Immature natural killer cell (primary cell): Measurements from ENCODE around the gene MPC1. TPM values are rescaled to one million over a fixed set of nuclear protein-coding genes. Genes with fewer than 3 reads are reported as not detected.
A peak's percentile ranks its signal among the peaks of the same experiment; 100 is the strongest.
"Not testable (repeated sequence)": the region's sequence is repeated elsewhere in the genome, so short reads cannot be mapped to it uniquely, and the experiment has no call there.

ENCODE experiments used
- DNase-seq, 3 donors: peaks; one replicate each; pipeline ENCODE4 v3.0.0; 2022; ENCODE audit warnings: mixed read lengths in 1 of 3
- H3K27ac Mint-ChIP-seq, 6 donors: one replicate each; pipeline ENCODE4 v1.8.0; 2020; ENCODE audit warnings: mixed read lengths in 6 of 6, mild to moderate bottlenecking in 5 of 6, inconsistent platforms in 4 of 6, moderate library complexity in 3 of 6
- H3K27me3 Mint-ChIP-seq, 3 donors: one replicate each; pipeline ENCODE4 v1.8.0; 2020 to 2021; ENCODE audit warnings: low read depth in 3 of 3, mild to moderate bottlenecking in 3 of 3, mixed read lengths in 3 of 3, moderate library complexity in 3 of 3, inconsistent platforms in 1 of 3
- H3K36me3 Mint-ChIP-seq, 3 donors: one replicate each; pipeline ENCODE4 v1.8.0; 2020; ENCODE audit warnings: mixed read lengths in 3 of 3, inconsistent platforms in 2 of 3, mild to moderate bottlenecking in 2 of 3
- H3K4me1 Mint-ChIP-seq, 2 donors: one replicate each; pipeline ENCODE4 v1.8.0; 2020; ENCODE audit warnings: inconsistent platforms in 2 of 2, mild to moderate bottlenecking in 2 of 2, mixed read lengths in 2 of 2, moderate library complexity in 1 of 2
- H3K4me3 Mint-ChIP-seq, 5 donors: one replicate each; pipeline ENCODE4 v1.8.0; 2020; ENCODE audit warnings: mild to moderate bottlenecking in 5 of 5, mixed read lengths in 5 of 5, inconsistent platforms in 3 of 5, moderate library complexity in 3 of 5
- H3K9me3 Mint-ChIP-seq, 6 donors: one replicate each; pipeline ENCODE4 v1.8.0; 2020; ENCODE audit warnings: mild to moderate bottlenecking in 6 of 6, mixed read lengths in 6 of 6, inconsistent platforms in 4 of 6, moderate library complexity in 3 of 6
- polyA plus RNA-seq, 3 donors: library from polyadenylated mRNA; unstranded; fragments of 300-500 nt; fragmentation: Illumina TruSeq; gene quantifications; one replicate each; pipeline ENCODE4 v1.2.3, GENCODE V29; 2021

Gene MPC1
- polyA plus RNA-seq, 3 donors from 2014 or later = 68.7 to 107 (median 85.6) TPM

- H3K4me1 Mint-ChIP-seq = peaks cover 14 to 16% of the 10 kb centered on the region in 2 donors
- peak overlapping the region; percentile 83 to 94 (median 92) for H3K4me3 Mint-ChIP-seq
- peaks cover 2 to 15% (median 3%) of the 10 kb centered on the region in 3 donors for H3K27me3 Mint-ChIP-seq
- peak overlapping the region; percentile 68 to 93 (median 87) for H3K27ac Mint-ChIP-seq
- H3K36me3 Mint-ChIP-seq, H3K9me3 Mint-ChIP-seq: not testable (repeated sequence)
- peak in 1 of 3 donors; percentile 39 for DNase-seq
Observed at GRCh38 chr6:166383802-166384363, 1.1 kb upstream of the MPC1 start.

GRCh38 chr6:166382500-166382932 is 224 bp downstream of the MPC1 start:
- Mint-ChIP-seq H3K27ac (peak overlapping the region in 5 of 6 donors; percentile 43 to 93 (median 84)), H3K4me3 (peak overlapping the region; percentile 91 to 96 (median 93)), H3K36me3 (peaks cover 0 to 4% (median 0%) of the 10 kb centered on the region in 3 donors), H3K27me3 (peaks cover 2 to 15% (median 3%) of the 10 kb centered on the region in 3 donors), H3K4me1 (peaks cover 14 to 16% of the 10 kb centered on the region in 2 donors), H3K9me3 (no peaks in the 10 kb centered on the region)
- no peak for DNase-seq

- Mint-ChIP-seq H3K4me3 (peak overlapping the region; percentile 91 to 96 (median 93)), H3K36me3 (peaks cover 0 to 4% (median 0%) of the 10 kb centered on the region in 3 donors), H3K27me3 (peaks cover 2 to 15% (median 3%) of the 10 kb centered on the region in 3 donors), H3K9me3 (no peaks in the 10 kb centered on the region), H3K27ac (peak overlapping the region; percentile 76 to 93 (median 88)), H3K4me1 (peaks cover 14 to 16% of the 10 kb centered on the region in 2 donors)
- peak; percentile 54 to 63 (median 54) for DNase-seq
Observed at GRCh38 chr6:166381733-166382499, 824 bp downstream of the MPC1 start.

GRCh38 chr6:166381381-166381732 is 1.4 kb downstream of the MPC1 start:
- Mint-ChIP-seq H3K36me3 (peaks cover 0 to 4% (median 0%) of the 10 kb centered on the region in 3 donors), H3K27ac (peak overlapping the region; percentile 76 to 93 (median 88)), H3K27me3 (peaks cover 2 to 15% (median 3%) of the 10 kb centered on the region in 3 donors), H3K9me3 (no peaks in the 10 kb centered on the region), H3K4me1 (peaks cover 14 to 16% of the 10 kb centered on the region in 2 donors), H3K4me3 (peak overlapping the region; percentile 91 to 96 (median 93))
- DNase-seq = no peak

- peaks cover 2 to 15% (median 3%) of the 10 kb centered on the region in 3 donors for H3K27me3 Mint-ChIP-seq
- peaks cover 14 to 16% of the 10 kb centered on the region in 2 donors for H3K4me1 Mint-ChIP-seq
- DNase-seq = no peak
- H3K36me3 Mint-ChIP-seq = peaks cover 2 to 5% (median 4%) of the 10 kb centered on the region in 3 donors
- H3K27ac Mint-ChIP-seq = no peak overlapping the region
- H3K9me3 Mint-ChIP-seq = no peaks in the 10 kb centered on the region
- H3K4me3 Mint-ChIP-seq = no peak overlapping the region
Observed at GRCh38 chr6:166379800-166380199, 2.9 kb downstream of the MPC1 start.

- Mint-ChIP-seq H3K36me3 (peaks cover 7 to 8% (median 7%) of the 10 kb centered on the region in 3 donors), H3K4me1 (peaks cover 12 to 16% of the 10 kb centered on the region in 2 donors), H3K9me3 (no peaks in the 10 kb centered on the region), H3K27me3 (peaks cover 2 to 13% (median 3%) of the 10 kb centered on the region in 3 donors), H3K27ac (no peak overlapping the region), H3K4me3 (no peak overlapping the region)
- no peak for DNase-seq
Observed at GRCh38 chr6:166379103-166379586, 3.6 kb downstream of the MPC1 start.

- no peak overlapping the region for H3K27ac Mint-ChIP-seq
- peaks cover 6 to 11% of the 10 kb centered on the region in 2 donors for H3K4me1 Mint-ChIP-seq
- H3K27me3 Mint-ChIP-seq = peaks cover 0 to 7% (median 2%) of the 10 kb centered on the region in 3 donors
- no peaks in the 10 kb centered on the region for H3K9me3 Mint-ChIP-seq
- H3K4me3 Mint-ChIP-seq = no peak overlapping the region
- H3K36me3 Mint-ChIP-seq = peaks cover 7 to 12% (median 7%) of the 10 kb centered on the region in 3 donors
- DNase-seq = no peak
Observed at GRCh38 chr6:166377721-166378120, 5.0 kb downstream of the MPC1 start.

GRCh38 chr6:166375013-166375412 is 7.7 kb downstream of the MPC1 start:
- Mint-ChIP-seq H3K4me3 (no peak overlapping the region), H3K9me3 (no peaks in the 10 kb centered on the region), H3K27me3 (no peaks in the 10 kb centered on the region), H3K27ac (no peak overlapping the region), H3K4me1 (no peaks in the 10 kb centered on the region), H3K36me3 (peaks cover 7 to 12% (median 7%) of the 10 kb centered on the region in 3 donors)
- no peak for DNase-seq

- no peak overlapping the region for H3K4me3 Mint-ChIP-seq
- H3K9me3 Mint-ChIP-seq = no peaks in the 10 kb centered on the region
- no peaks in the 10 kb centered on the region for H3K27me3 Mint-ChIP-seq
- no peaks in the 10 kb centered on the region for H3K4me1 Mint-ChIP-seq
- H3K27ac Mint-ChIP-seq = no peak overlapping the region
- peaks cover 10 to 34% (median 17%) of the 10 kb centered on the region in 3 donors for H3K36me3 Mint-ChIP-seq
- no peak for DNase-seq
Observed at GRCh38 chr6:166370489-166370888, 12.3 kb downstream of the MPC1 start.

GRCh38 chr6:166369782-166370181 is 13.0 kb downstream of the MPC1 start:
- Mint-ChIP-seq H3K27ac (no peak overlapping the region), H3K36me3 (peaks cover 10 to 39% (median 16%) of the 10 kb centered on the region in 3 donors), H3K4me3 (no peak overlapping the region), H3K4me1 (no peaks in the 10 kb centered on the region), H3K27me3 (no peaks in the 10 kb centered on the region), H3K9me3 (no peaks in the 10 kb centered on the region)
- DNase-seq = no peak

GRCh38 chr6:166366921-166367320 is 15.8 kb downstream of the MPC1 start:
- no peak overlapping the region for H3K27ac Mint-ChIP-seq
- no peak overlapping the region for H3K4me3 Mint-ChIP-seq
- DNase-seq = no peak
- no peaks in the 10 kb centered on the region for H3K4me1 Mint-ChIP-seq
- H3K27me3 Mint-ChIP-seq = no peaks in the 10 kb centered on the region
- H3K9me3 Mint-ChIP-seq = no peaks in the 10 kb centered on the region
- peaks cover 15 to 57% (median 25%) of the 10 kb centered on the region in 3 donors for H3K36me3 Mint-ChIP-seq

GRCh38 chr6:166365806-166366205 is 16.9 kb downstream of the MPC1 start:
- DNase-seq = no peak
- H3K4me1 Mint-ChIP-seq = no peaks in the 10 kb centered on the region
- H3K36me3 Mint-ChIP-seq = peaks cover 15 to 60% (median 32%) of the 10 kb centered on the region in 3 donors
- H3K27me3 Mint-ChIP-seq = peaks cover 0 to under 1% (median 0%) of the 10 kb centered on the region in 3 donors
- no peak overlapping the region for H3K27ac Mint-ChIP-seq
- H3K9me3 Mint-ChIP-seq = no peaks in the 10 kb centered on the region
- H3K4me3 Mint-ChIP-seq = no peak overlapping the region

GRCh38 chr6:166365221-166365620 is 17.5 kb downstream of the MPC1 start:
- H3K27me3 Mint-ChIP-seq = peaks cover 0 to 4% (median 0%) of the 10 kb centered on the region in 3 donors
- H3K4me3 Mint-ChIP-seq = no peak overlapping the region
- H3K9me3 Mint-ChIP-seq = no peaks in the 10 kb centered on the region
- H3K4me1 Mint-ChIP-seq = no peaks in the 10 kb centered on the region
- peaks cover 15 to 60% (median 34%) of the 10 kb centered on the region in 3 donors for H3K36me3 Mint-ChIP-seq
- no peak for DNase-seq
- no peak overlapping the region for H3K27ac Mint-ChIP-seq

GRCh38 chr6:166364456-166364855 is 18.3 kb downstream of the MPC1 start:
- DNase-seq = no peak
- H3K9me3 Mint-ChIP-seq = no peaks in the 10 kb centered on the region
- H3K4me3 Mint-ChIP-seq = no peak overlapping the region
- H3K27me3 Mint-ChIP-seq = peaks cover 0 to 7% (median 0%) of the 10 kb centered on the region in 3 donors
- no peak overlapping the region for H3K27ac Mint-ChIP-seq
- H3K36me3 Mint-ChIP-seq = peaks cover 15 to 56% (median 39%) of the 10 kb centered on the region in 3 donors
- H3K4me1 Mint-ChIP-seq = no peaks in the 10 kb centered on the region
